Stomach (tissue), 9 donors: ENCODE measurements around the gene PLAAT5. TPM values are rescaled to one million over a fixed set of nuclear protein-coding genes. Genes with fewer than 3 reads are reported as not detected.
"Not testable (repeated sequence)": the region's sequence is repeated elsewhere in the genome, so short reads cannot be mapped to it uniquely, and the experiment has no call there.

ENCODE experiments used
- DNase-seq, 2 donors: peaks; one replicate each; pipeline versions ENCODE4 v3.0.0 to v3.0.0-alpha.2; 2013 to 2019
- H3K27ac ChIP-seq, 5 donors: fragments of 200-600 bp in 4 of 5; sonication (generic) in 4 of 5; one replicate each; pipeline ENCODE4 v1.5.1; 2013 to 2019; ENCODE audit warnings: mild to moderate bottlenecking in 1 of 5, moderate library complexity in 1 of 5
- H3K27me3 ChIP-seq, 3 donors: fragments of 200-600 bp; sonication (generic); one replicate each; pipeline ENCODE4 v1.5.1; 2017 to 2019; ENCODE audit warnings: mixed run types in 1 of 3
- H3K36me3 ChIP-seq, 4 donors: fragments of 200-600 bp; sonication (generic); 1 replicate in 3 of 4; 2 replicates in 1 of 4; pipeline ENCODE4 v1.5.1; 2016 to 2019
- H3K4me1 ChIP-seq, 4 donors: fragments of 200-600 bp; sonication (generic); one replicate each; pipeline ENCODE4 v1.5.1; 2016 to 2019
- H3K4me3 ChIP-seq, 4 donors: fragments of 200-600 bp; sonication (generic) in 3 of 4; one replicate each; pipeline ENCODE4 v1.5.1; 2016 to 2019; ENCODE audit warnings: mild to moderate bottlenecking in 1 of 4
- H3K9me3 ChIP-seq, 4 donors: fragments of 200-600 bp; sonication (generic); one replicate each; pipeline ENCODE4 v1.5.1; 2016 to 2019
- CTCF ChIP-seq, 7 experiments: fragments of 450-650 bp in 4 of 7; fragments of 200-600 bp in 3 of 7; sonication (generic) in 3 of 7; IDR thresholded peaks; one replicate each; pipeline ENCODE4 v1.5.1; 2016 to 2019; ENCODE audit warnings: antibody characterized with exemption in 7 of 7, control low read depth in 2 of 7, mild to moderate bottlenecking in 1 of 7
- EP300 ChIP-seq: sonication (generic); formaldehyde crosslinking; IDR thresholded peaks from one replicate; pipeline ENCODE4 v1.6.1; 2017; ENCODE audit warnings: antibody characterized with exemption
- POLR2A ChIP-seq, 4 donors: fragments of 450-650 bp; IDR thresholded peaks; one replicate each; pipeline ENCODE4 v1.6.1; 2016; ENCODE audit warnings: antibody characterized with exemption in 4 of 4, control low read depth in 2 of 4, mild to moderate bottlenecking in 1 of 4, moderate library complexity in 1 of 4
- POLR2AphosphoS5 ChIP-seq, 3 donors: sonication (generic); formaldehyde crosslinking; IDR thresholded peaks; one replicate each; pipeline ENCODE4 v1.6.1; 2016; ENCODE audit warnings: antibody characterized with exemption in 3 of 3
- WGBS, 5 donors: extraction: QIAGEN DNeasy Blood & Tissue Kit in 3 of 5; methylation state at CpG; one replicate each; pipeline versions ENCODE4 v1.1.5 to v1.1.7; 2013 to 2018; 5-methylcytosine and 5-hydroxymethylcytosine counted together
- intact Hi-C: fragments of 100-400 bp; cut with DNase I; formaldehyde crosslinking; loops from one replicate; pipeline ENCODE4 v1.15.1; 2023; ENCODE audit warnings: low total_unique reads
- polyA plus RNA-seq, 3 donors: library from polyadenylated mRNA; stranded (reverse); fragments of 200-250 nt; gene quantifications; one replicate each; pipeline ENCODE4 v1.2.3, GENCODE V29; 2013
- total RNA-seq, 5 donors: library from RNA; depleted of rRNA; stranded (reverse); fragments of >200 nt; gene quantifications; one replicate each; pipeline versions ENCODE4 v1.1.0 to v1.2.3, GENCODE V29; 2014 to 2016
- donor health status: healthy with polysubstance abuse.
- donor health status: Bipolar disorder and iron deficiency.
- donor health status: healthy.

The PLAAT5 gene
- total and polyA plus RNA-seq, 8 donors = 1.1 to 2.4 (median 1.9) TPM; not detected in 3

GRCh38 chr11:63444160-63444559, 46.8 kb downstream of the PLAAT5 start:
- H3K9me3 ChIP-seq = no peaks in the 10 kb centered on the region
- H3K4me1 ChIP-seq = no peaks in the 10 kb centered on the region
- DNase-seq = no peak
- no peaks in the 10 kb centered on the region for H3K27me3 ChIP-seq
- no peaks in the 10 kb centered on the region for H3K36me3 ChIP-seq
- intact Hi-C loops = no loop called here
- 66 to 86% (median 71%) methylated on average over 2 of the region's 2 CpGs for WGBS, 5 donors
- H3K27ac ChIP-seq = no peak overlapping the region
- H3K4me3 ChIP-seq = no peak overlapping the region
- TF ChIP-seq CTCF (IDR thresholded peaks at IDR 0.05) (no peak), POLR2AphosphoS5 (IDR thresholded peaks at IDR 0.05) (no peak), EP300 (no peak), POLR2A (IDR thresholded peaks at IDR 0.05) (no peak)

- WGBS, 5 donors = 35 to 65% (median 54%) methylated on average over 1 of the region's 1 CpG
- H3K9me3 ChIP-seq = no peaks in the 10 kb centered on the region
- TF ChIP-seq CTCF (IDR thresholded peaks at IDR 0.05) = no peak
- no peak for TF ChIP-seq EP300
- no peak for TF ChIP-seq POLR2A (IDR thresholded peaks at IDR 0.05)
- no peak for TF ChIP-seq POLR2AphosphoS5 (IDR thresholded peaks at IDR 0.05)
- H3K4me1 ChIP-seq = no peaks in the 10 kb centered on the region
- DNase-seq = no peak
- H3K27me3 ChIP-seq = no peaks in the 10 kb centered on the region
- H3K36me3 ChIP-seq = no peaks in the 10 kb centered on the region
- H3K27ac ChIP-seq = no peak overlapping the region
- intact Hi-C loops = no loop called here
- H3K4me3 ChIP-seq = no peak overlapping the region
These were observed 47.3 kb downstream of the PLAAT5 start for GRCh38 chr11:63443714-63444113.

GRCh38 chr11:63435831-63436230, 55.1 kb downstream of the PLAAT5 start:
- DNase-seq, H3K4me3 ChIP-seq, H3K27ac ChIP-seq, H3K4me1 ChIP-seq, H3K27me3 ChIP-seq, H3K36me3 ChIP-seq, H3K9me3 ChIP-seq, intact Hi-C loops: not testable (repeated sequence)
- WGBS, 5 donors = 3 to 15% (median 9%) methylated on average over 2 to 4 of the region's 4 CpGs

GRCh38 chr11:63435351-63435750, 55.6 kb downstream of the PLAAT5 start:
- WGBS, 5 donors = 68 to 84% (median 77%) methylated on average over 17 to 22 of the region's 22 CpGs
- DNase-seq, H3K9me3 ChIP-seq, H3K27me3 ChIP-seq, intact Hi-C loops, H3K27ac ChIP-seq, H3K4me1 ChIP-seq, H3K4me3 ChIP-seq, H3K36me3 ChIP-seq: not testable (repeated sequence)

GRCh38 chr11:63430731-63431130, 60.2 kb downstream of the PLAAT5 start:
- DNase-seq, H3K36me3 ChIP-seq, intact Hi-C loops, H3K4me3 ChIP-seq, H3K4me1 ChIP-seq, H3K27me3 ChIP-seq, H3K27ac ChIP-seq: not testable (repeated sequence)
- 39 to 76% (median 65%) methylated on average over 2 of the region's 2 CpGs for WGBS, 5 donors
- H3K9me3 ChIP-seq = peaks cover 0 to 14% (median 0%) of the 10 kb centered on the region in 4 donors

- H3K27me3 ChIP-seq = peaks cover 0 to 3% (median 0%) of the 10 kb centered on the region in 3 donors
- no peaks in the 10 kb centered on the region for H3K36me3 ChIP-seq
- 82 to 96% (median 88%) methylated on average over 1 to 2 of the region's 2 CpGs for WGBS, 5 donors
- DNase-seq = no peak
- no peak for TF ChIP-seq POLR2A (IDR thresholded peaks at IDR 0.05)
- TF ChIP-seq CTCF (IDR thresholded peaks at IDR 0.05) = no peak
- no peak for TF ChIP-seq EP300
- no peak for TF ChIP-seq POLR2AphosphoS5 (IDR thresholded peaks at IDR 0.05)
- intact Hi-C loops = no loop called here
- H3K4me3 ChIP-seq = no peak overlapping the region
- H3K4me1 ChIP-seq = no peaks in the 10 kb centered on the region
- no peak overlapping the region for H3K27ac ChIP-seq
- peaks cover 0 to 11% (median 0%) of the 10 kb centered on the region in 4 donors for H3K9me3 ChIP-seq
These were observed 62.9 kb downstream of the PLAAT5 start for GRCh38 chr11:63427971-63428508.
